Endothelial cell of umbilical vein (primary cell): Measurements from ENCODE around the gene BCL6B. TPM values are rescaled to one million over a fixed set of nuclear protein-coding genes. Genes with fewer than 3 reads are reported as not detected.

Experiments used
- BruUV-seq: library from RNA; stranded (reverse); fragments of 400-500 nt; replicated peaks from 2 replicates; lab custom pipeline; 2021; lab: Mats Ljungman, UMichigan
- CTCF ChIA-PET: fragments of 300-600, 350-600 bp; sonication (Branson Sonifier 250); formaldehyde crosslinking; loops from one replicate; lab custom pipeline; 2021; ENCODE audit warnings: antibody characterized with exemption, inconsistent platforms; lab: Charles Lee
- POLR2A ChIA-PET: fragments of 300-600, 350-600 bp; sonication (Branson Sonifier 250); formaldehyde crosslinking; loops from one replicate; lab custom pipeline; 2021; ENCODE audit warnings: antibody characterized with exemption, inconsistent platforms; lab: Charles Lee
- DNase-seq: peaks from one replicate; pipeline ENCODE4 v3.0.0-alpha.2; 2011; ENCODE audit warnings: low read depth, low spot score
- FAIRE-seq: peaks from 2 replicates; lab custom pipeline; 2011; peaks lifted over from hg19 to GRCh38; lab: Jason Lieb, UNC
- H2AFZ ChIP-seq: 2 replicates; pipeline ENCODE4 v1.6.0; 2012; ENCODE audit warnings: low read depth, low read length, control low read depth, inconsistent platforms
- H3K27ac ChIP-seq: 2 replicates; pipeline ENCODE4 v1.5.1; 2011; ENCODE audit warnings: low read depth, mild to moderate bottlenecking, control low read depth, low read length, moderate library complexity; ENCODE audit not compliant: insufficient read depth
- H3K27me3 ChIP-seq, 2 experiments: 2 replicates each; pipeline versions ENCODE4 v1.6.0 to v1.6.1; 2011; ENCODE audit warnings: low read length in 2 of 2, mixed read lengths in 1 of 2; ENCODE audit not compliant: control insufficient read depth in 2 of 2, insufficient read depth in 2 of 2
- H3K36me3 ChIP-seq, 2 experiments: 2 replicates in 1 of 2; 3 replicates in 1 of 2; pipeline ENCODE4 v1.5.1; 2011; ENCODE audit warnings: low read length in 2 of 2, mild to moderate bottlenecking in 1 of 2, moderate library complexity in 1 of 2; ENCODE audit not compliant: control insufficient read depth in 2 of 2, insufficient read depth in 2 of 2; ENCODE audit errors: extremely low read depth in 1 of 2
- H3K4me1 ChIP-seq: 3 replicates; pipeline ENCODE4 v1.5.1; 2011; ENCODE audit warnings: mild to moderate bottlenecking, low read length; ENCODE audit not compliant: control insufficient read depth, insufficient read depth; ENCODE audit errors: extremely low read depth
- H3K4me2 ChIP-seq: 2 replicates; pipeline ENCODE4 v1.6.1; 2011; ENCODE audit warnings: low read length, control low read depth, mixed read lengths; ENCODE audit not compliant: insufficient read depth
- H3K4me3 ChIP-seq, 3 experiments: fragments of 200-600 bp in 1 of 3; sonication (generic), shearing (Covaris generic) in 1 of 3; replicated peaks in 1 of 3; 2 replicates each; pipeline ENCODE4 v1.5.1; 2011 to 2016; ENCODE audit warnings: control low read depth in 3 of 3, low read length in 3 of 3, mild to moderate bottlenecking in 2 of 3, inconsistent platforms in 1 of 3, low read depth in 1 of 3, moderate library complexity in 1 of 3; ENCODE audit not compliant: insufficient read depth in 1 of 3
- H3K79me2 ChIP-seq: 2 replicates; pipeline ENCODE4 v1.6.0; 2012; ENCODE audit warnings: low read length, inconsistent platforms; ENCODE audit not compliant: control insufficient read depth, insufficient read depth
- H3K9ac ChIP-seq: replicated peaks from 2 replicates; pipeline ENCODE3; 2011; ENCODE audit warnings: low read length, control low read depth; ENCODE audit not compliant: insufficient read depth; ENCODE audit errors: extremely low read depth
- H3K9me1 ChIP-seq: replicated peaks from 3 replicates; pipeline ENCODE4 v1.6.0; 2011; ENCODE audit warnings: mild to moderate bottlenecking, low read length; ENCODE audit not compliant: control insufficient read depth, insufficient read depth; ENCODE audit errors: extremely low read depth
- H3K9me3 ChIP-seq: replicated peaks from 2 replicates; pipeline ENCODE4 v1.5.1; 2012; ENCODE audit warnings: low read length, inconsistent platforms; ENCODE audit not compliant: control insufficient read depth, insufficient read depth
- H4K20me1 ChIP-seq: replicated peaks from 2 replicates; pipeline ENCODE3; 2011; ENCODE audit warnings: mild to moderate bottlenecking, low read length; ENCODE audit not compliant: control insufficient read depth, insufficient read depth; ENCODE audit errors: extremely low read depth
- CTCF ChIP-seq, 2 donors: IDR thresholded peaks; 1 replicate in 1 of 2; 2 replicates in 1 of 2; pipeline ENCODE4 v1.5.1; 2011; ENCODE audit warnings: low read length in 2 of 2, mild to moderate bottlenecking in 2 of 2, moderate library complexity in 2 of 2, control low read depth in 1 of 2, inconsistent platforms in 1 of 2, low read depth in 1 of 2; ENCODE audit not compliant: insufficient read depth in 1 of 2; ENCODE audit errors: extremely low read depth in 1 of 2
- EZH2 ChIP-seq: IDR thresholded peaks from 2 replicates; pipeline ENCODE4 v1.6.1; 2012; ENCODE audit warnings: borderline replicate concordance, low read depth, mild to moderate bottlenecking, moderate library complexity, low read length, inconsistent platforms; ENCODE audit not compliant: severe bottlenecking
- FOS ChIP-seq: IDR thresholded peaks from 2 replicates; pipeline ENCODE4 v1.6.1; 2011; ENCODE audit warnings: mild to moderate bottlenecking, low read length, moderate library complexity, borderline replicate concordance; ENCODE audit not compliant: insufficient read depth
- GATA2 ChIP-seq: IDR thresholded peaks from 2 replicates; pipeline ENCODE4 v1.7.0; 2011; ENCODE audit warnings: low read depth, mild to moderate bottlenecking, moderate library complexity, mixed read lengths, low read length; ENCODE audit not compliant: insufficient read length, insufficient read depth
- JUN ChIP-seq: IDR thresholded peaks from 2 replicates; pipeline ENCODE4 v1.6.1; 2011; ENCODE audit warnings: borderline replicate concordance, low read depth; ENCODE audit not compliant: insufficient read length, insufficient read depth
- MAX ChIP-seq: IDR thresholded peaks from 2 replicates; pipeline ENCODE4 v1.6.1; 2011; ENCODE audit not compliant: insufficient read depth, insufficient read length
- MYC ChIP-seq: IDR thresholded peaks from one replicate; pipeline ENCODE4 v1.6.1; 2011; ENCODE audit warnings: mild to moderate bottlenecking, low read depth, low read length
- POLR2A ChIP-seq: IDR thresholded peaks from 2 replicates; pipeline ENCODE4 v1.6.1; 2012; ENCODE audit warnings: low read depth, mild to moderate bottlenecking, control low read depth, low read length
- POLR2AphosphoS5 ChIP-seq: IDR thresholded peaks from 2 replicates; pipeline ENCODE4 v1.6.1; 2012; ENCODE audit warnings: low read depth, mild to moderate bottlenecking, control low read depth, low read length, moderate library complexity; ENCODE audit not compliant: insufficient read depth
- dilution Hi-C: fragments of 300-500 bp; cut with MboI; formaldehyde crosslinking; loops from one replicate; pipeline ENCODE4 v1.15.0; 2019; ENCODE audit warnings: low sequenced_read_pairs; ENCODE audit not compliant: extremely low pct_ligation_motif_present
- intact Hi-C: fragments of 100-400 bp; cut with micrococcal nuclease; formaldehyde crosslinking; loops from one replicate; pipeline ENCODE4 v1.10.0; 2022
- polyA plus RNA-seq, 4 experiments: library from polyadenylated mRNA; depleted of rRNA in 3 of 4; stranded (reverse) in 3 of 4; unstranded in 1 of 4; fragments of >200 nt; gene quantifications; 2 replicates each; pipeline versions ENCODE4 v1.2.1 to v1.2.3, GENCODE V29; 2011 to 2012; ENCODE audit warnings: missing spikeins in 1 of 4
- total RNA-seq: library from RNA; stranded (reverse); gene quantifications from 2 replicates; pipeline ENCODE4 v1.2.3, GENCODE V29; 2021

Gene BCL6B
- total and polyA plus RNA-seq, 2 donors (not counting 3 experiments of a cell fraction or from before 2014, with no cell fraction given): 93.5 to 160 TPM

GRCh38 chr17:7041607-7042500, 19.0 kb downstream of the BCL6B start:
- dilution Hi-C loops (no loop called here), intact Hi-C loops (no loop called here)
- Histone ChIP-seq H4K20me1 (no peaks in the 10 kb centered on the region), H3K4me1 (peaks cover 32% of the 10 kb centered on the region), H3K36me3 (no peaks in the 10 kb centered on the region), H3K27me3 (no peaks in the 10 kb centered on the region), H2AFZ (peak overlapping the region; percentile 11), H3K9me1 (no peaks in the 10 kb centered on the region), H3K4me2 (no peak overlapping the region), H3K79me2 (no peaks in the 10 kb centered on the region), H3K9me3 (no peaks in the 10 kb centered on the region), H3K9ac (no peak overlapping the region), H3K27ac (no peak overlapping the region), H3K4me3 (no peak overlapping the region)
- TF ChIP-seq GATA2: no peak
- no peak for TF ChIP-seq CTCF (IDR thresholded peaks at IDR 0.05; ENCODE audit: extremely low read depth in 1 of 2, insufficient read depth in 1 of 2, low read depth in 1 of 2, low read length in 2 of 2)
- TF ChIP-seq POLR2AphosphoS5: no peak
- TF ChIP-seq MYC: no peak
- no peak for TF ChIP-seq MAX
- TF ChIP-seq JUN: no peak
- no peak for TF ChIP-seq EZH2
- no peak for TF ChIP-seq POLR2A
- TF ChIP-seq FOS: no peak
- no peak for FAIRE-seq
- ChIA-PET CTCF (interaction anchor here (0.6 to 0.8 kb wide), 2 partner anchors 176 to 255 kb away, joined by 3 read pairs; no protein-coding TSS in a partner anchor), POLR2A (no interaction called here)
- no TSS peak for BruUV-seq
- DNase-seq: no peak
